UCSD-AML1 (cell line): ENCODE data around the gene KIAA1671.
A peak's percentile ranks its signal among the peaks of the same experiment; 100 is the strongest.

ENCODE experiments used
- DNase-seq: peaks from one replicate; lab custom pipeline; 2025; ENCODE audit not compliant: unreplicated experiment; lab: John Stamatoyannopoulos, UW

Gene KIAA1671

GRCh38 chr22:25134451-25134850, 181.9 kb downstream of the KIAA1671 start:
- DNase-seq, result no peak

- DNase-seq, result no peak
Observed at GRCh38 chr22:25136953-25137576, 184.5 kb downstream of the KIAA1671 start.

DNA sequence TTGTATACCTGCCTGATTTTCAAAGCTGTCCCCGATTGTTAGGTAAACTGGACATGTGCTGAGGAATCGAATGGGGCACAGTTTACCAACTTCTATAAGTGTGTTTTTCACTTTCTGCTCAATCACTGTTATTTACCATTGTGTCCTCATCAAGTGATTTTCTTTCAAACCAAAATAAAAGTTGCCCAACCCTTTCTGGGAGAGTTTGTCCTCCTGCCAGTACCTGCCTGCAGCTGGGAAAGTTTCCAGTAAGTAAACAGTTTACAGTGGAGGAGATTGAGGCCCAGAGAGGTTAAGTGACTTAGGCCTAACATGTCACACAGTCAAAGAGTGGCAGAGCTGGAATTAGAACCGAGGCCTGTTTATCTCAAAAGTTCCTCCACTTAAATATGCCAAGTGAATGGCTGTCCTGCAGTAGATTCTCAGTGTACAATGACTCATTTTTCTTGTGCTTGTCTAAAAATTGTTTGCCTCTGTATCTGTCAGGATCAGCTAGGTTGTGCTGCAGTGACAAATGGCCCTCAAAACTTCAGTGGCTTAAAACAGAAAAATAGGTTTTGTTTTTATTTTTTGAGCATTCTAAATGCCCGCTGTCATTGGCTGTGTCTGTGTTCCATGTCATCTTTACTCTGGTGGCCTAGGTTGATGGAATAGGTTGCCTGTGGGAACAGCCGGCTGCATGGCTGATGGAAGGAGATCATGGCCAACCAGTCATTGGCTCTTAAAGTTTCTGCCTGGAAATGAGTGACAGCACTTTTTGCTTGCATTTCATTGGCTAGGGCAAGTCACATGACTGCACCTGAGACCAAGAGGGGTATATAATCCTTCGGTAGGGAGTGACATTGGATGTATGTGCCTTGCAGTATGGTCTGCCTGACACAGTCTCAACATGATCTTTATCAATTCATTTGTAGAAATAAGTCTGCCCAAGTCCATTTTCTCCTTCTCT, 185.3 kb downstream of the KIAA1671 start:
- no peak for DNase-seq

DNA sequence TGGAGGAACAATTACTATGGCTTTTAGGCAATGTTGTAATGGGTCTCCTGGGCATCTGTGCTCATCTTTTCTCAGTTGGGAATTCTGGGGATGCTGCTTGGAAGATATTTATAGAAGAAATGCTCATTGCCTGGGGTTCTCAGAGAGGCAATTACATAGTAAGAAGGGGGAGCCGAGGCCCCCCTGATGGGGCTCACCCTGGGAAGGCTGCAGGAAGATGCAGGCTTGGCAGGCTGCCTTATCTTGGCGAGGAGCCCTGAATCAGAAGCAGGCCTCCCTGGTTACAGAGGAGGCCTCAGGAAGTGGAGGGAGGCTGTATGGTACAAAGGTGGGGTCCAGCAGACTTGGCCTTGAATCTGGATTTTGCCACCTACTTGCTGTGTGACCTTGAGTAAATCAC, 186.5 kb downstream of the KIAA1671 start:
- DNase-seq, result no peak

- DNase-seq, result no peak
Observed at GRCh38 chr22:25142102-25142501, 189.6 kb downstream of the KIAA1671 start.

GRCh38 chr22:25143156-25144076, 190.9 kb downstream of the KIAA1671 start:
- DNase-seq, result peak; percentile 26

DNA sequence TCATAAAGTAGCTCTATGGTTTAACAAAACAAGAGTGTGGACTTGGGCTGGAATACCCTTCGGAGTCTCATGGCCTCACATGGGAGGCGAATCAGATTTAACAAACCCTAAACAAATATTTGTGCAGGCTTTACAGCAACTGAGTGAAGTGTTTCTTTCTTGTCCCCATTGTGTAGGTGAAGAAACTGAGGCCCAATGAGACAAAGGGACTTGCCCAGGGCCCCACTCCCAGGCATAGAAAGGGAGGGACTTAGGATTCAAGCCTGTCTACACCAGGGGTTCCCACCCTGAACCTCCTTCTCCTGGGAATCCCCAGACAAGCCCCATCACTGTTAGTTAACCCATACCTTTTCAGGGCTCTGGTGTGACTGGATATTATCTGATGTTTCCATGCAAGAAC, 192.0 kb downstream of the KIAA1671 start:
- DNase-seq, result no peak

DNA sequence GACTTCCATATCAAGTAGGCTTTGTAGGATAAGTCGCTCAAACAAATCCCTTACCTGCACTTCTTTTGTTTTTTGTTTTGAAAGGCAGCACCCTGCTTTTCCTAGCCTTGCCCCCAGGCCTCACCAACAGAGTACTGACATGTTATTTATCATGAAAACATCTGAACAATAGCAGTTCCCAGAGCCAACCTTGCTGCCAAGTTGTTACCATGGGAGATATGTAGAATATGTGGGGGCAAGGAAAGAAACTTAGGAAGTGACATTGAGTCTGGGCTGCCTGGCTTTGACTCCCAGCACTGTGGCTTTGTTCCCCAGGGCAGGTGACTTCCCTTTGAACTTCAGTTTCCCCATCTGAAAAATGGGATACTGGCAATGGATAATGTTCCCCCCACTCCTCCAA, 193.8 kb downstream of the KIAA1671 start:
- DNase-seq, result no peak

DNA sequence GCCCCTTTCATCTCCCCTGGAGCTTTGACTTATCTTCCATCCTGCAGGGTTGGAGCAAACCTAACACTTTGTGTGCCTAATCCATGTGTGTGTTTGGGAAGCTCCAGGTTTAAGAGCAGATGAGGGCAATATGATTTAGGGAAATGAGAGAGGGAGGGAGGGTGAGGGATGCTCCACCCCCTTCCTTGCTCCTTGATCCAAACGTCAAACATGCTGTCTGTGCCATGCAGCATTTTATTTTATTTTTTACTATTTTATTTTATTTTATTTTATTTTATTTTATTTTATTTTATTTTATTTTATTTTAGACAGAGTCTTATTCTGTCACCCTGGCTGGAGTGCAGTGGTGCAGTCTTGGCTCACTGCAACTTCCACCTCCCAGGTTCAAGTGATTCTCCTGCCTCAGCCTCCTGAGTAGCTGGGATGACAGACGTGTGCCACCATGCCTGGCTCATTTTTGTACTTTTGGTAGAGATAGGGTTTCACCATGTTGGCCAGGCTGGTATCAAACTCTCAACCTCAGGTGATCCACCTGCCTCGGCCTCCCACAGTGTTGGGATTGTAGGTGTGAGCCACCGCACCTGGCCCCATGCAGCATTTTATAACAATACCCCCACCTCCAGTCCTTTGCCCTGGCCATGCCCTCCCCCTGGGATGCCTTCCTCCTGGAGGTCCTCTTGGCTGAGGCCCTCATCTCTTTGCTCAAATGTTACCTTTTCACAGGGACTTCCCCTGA, 194.6 kb downstream of the KIAA1671 start:
- DNase-seq, result no peak

DNA sequence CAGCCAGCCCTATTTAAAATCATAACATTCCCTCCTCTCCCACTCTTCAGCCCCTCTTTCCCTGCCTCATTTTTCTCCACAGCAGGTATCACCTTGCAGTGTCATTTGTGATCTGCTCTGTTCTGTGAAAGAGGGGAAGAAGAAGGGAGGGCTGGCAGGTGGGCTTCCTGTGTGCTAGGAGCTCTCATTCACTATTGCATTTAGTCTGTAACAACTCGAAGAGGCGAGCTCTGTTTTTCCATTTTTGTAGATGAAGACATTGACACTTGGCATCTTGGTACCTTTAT, 195.1 kb downstream of the KIAA1671 start:
- DNase-seq, result no peak

DNA sequence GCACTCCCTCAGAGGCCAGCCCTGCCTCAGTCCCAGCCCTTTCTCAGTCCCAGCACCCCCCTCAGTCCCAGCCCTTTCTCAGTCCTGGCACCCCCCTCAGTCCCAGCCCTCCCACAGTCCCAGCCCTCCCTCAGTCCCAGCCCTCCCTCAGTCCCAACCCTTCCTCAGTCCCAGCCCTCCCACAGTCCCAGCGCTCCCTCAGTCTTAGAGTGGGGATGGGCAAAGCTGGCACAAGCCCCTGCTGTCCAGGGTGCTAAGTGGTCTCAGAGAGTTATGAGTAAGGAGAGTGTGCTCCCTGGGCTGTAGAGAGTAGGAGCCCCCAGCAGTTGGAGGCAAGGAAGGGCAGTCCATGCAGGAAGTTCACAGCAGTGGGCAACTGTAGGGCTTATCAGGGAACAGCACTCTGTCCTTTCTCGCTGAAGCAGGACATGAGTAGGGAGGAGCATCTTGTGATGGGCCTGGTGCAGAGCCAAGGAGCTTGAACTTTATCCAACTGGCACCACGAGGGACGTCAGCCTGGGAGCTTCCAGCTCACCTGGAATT, 195.7 kb downstream of the KIAA1671 start:
- no peak for DNase-seq

GRCh38 chr22:25149014-25149413, 196.5 kb downstream of the KIAA1671 start:
- DNase-seq, result no peak

GRCh38 chr22:25153961-25154666, 201.6 kb downstream of the KIAA1671 start:
- DNase-seq, result no peak

- no peak for DNase-seq
Observed at GRCh38 chr22:25154667-25154999, 202.1 kb downstream of the KIAA1671 start.

GRCh38 chr22:25156736-25157135, 204.2 kb downstream of the KIAA1671 start:
- DNase-seq, result no peak

DNA sequence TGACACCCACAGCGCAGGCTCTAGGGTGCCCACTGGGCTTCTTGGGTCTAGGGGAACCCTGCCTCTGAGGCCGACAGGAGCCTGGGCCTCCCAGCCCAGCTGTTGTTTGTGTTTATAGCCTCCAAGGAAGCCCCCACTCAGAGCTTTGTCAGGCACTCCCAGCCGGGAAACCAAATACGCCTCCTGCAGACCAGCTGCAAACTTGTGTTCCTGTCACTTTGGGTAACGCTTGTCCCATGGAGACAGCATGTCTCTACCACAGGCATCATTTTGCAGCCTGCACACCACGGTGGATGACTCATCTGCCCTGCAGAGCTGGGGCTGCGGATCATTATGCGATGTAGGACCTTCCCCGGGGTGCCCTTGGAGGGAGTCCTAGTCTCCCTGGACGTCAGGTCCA, 206.5 kb downstream of the KIAA1671 start:
- no peak for DNase-seq

DNA sequence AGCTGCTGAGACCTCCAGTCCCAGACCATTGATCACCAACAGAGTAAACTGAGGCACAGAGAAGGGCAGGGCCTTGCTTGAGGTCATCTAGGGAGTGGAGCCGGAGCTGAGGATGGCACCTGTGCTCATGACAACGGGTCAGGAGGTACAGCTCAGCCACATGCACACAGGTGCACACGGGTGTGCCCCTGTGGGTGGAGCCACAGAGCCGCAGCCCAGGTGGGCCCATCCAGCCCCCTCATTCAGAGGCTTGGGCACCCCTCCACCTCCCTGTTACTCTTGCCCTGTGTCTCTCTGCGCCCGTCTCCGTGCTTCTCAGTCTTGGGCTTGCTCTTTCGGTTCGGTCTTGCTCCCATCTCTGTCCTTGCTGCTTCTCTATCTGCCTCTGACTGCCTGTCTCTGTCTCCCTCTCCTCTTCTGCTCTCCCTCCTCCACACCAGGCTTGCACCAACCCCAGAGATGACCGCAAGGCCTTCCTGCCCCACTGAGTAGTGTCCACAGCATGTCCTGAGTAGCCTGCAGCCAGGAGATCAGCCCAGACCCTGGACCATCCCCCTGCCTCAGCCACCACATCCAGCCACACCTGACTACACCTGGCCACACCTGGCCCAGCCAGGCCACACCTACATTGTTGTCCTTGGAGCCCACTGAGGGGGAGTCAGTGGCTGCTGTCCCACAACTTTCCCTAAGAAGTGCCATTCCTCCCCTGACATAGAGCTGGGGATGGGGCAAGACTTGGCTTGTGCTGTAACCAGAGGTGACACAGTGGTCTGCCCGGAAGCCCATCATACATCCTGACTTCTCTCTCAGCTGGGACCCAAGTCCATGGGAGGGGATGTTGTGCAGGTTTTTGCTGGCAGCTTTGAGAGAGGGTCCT, 207.8 kb downstream of the KIAA1671 start:
- no peak for DNase-seq

GRCh38 chr22:25161017-25161915, 208.8 kb downstream of the KIAA1671 start:
- DNase-seq, result no peak
